ENCODE results near the gene AQP1. TPM values are rescaled to one million over a fixed set of nuclear protein-coding genes. Genes with fewer than 3 reads are reported as not detected.

The AQP1 gene
- total RNA-seq, 4 donors from 2014 or later = 12.4 to 86.5 (median 71.5) TPM

DNA sequence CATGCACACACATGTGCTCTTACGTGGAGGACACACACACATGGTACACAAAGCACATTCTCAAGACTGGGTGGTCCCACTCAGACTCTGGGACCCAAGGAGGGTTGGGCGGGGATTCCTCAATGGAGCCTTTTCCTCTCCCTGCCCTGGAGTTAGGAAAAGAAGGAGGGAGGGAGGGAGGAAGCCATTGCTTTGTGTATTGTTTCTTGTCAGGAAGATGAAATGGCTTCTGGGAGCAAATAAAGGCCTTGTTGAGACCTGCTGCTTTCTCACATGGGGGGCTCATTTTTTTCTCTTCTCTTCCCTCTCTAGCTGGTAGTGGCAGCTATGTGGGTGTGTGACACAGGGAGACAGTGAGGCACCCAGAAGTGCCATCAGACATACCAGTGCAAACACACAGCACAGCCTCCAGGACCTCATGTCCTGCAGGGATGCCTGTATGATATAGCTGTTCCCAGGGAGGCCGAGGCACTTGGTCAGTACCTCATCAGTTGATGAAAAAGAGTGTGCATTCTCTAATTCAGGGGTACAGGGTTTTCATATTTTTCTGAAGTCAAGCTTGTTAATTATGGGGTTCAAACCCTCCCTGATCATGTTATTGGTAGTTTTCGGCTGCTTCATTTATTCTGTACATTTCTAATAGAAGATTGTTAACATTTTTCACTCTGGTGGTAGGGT is 5.7 kb downstream of the AQP1 start:
- Histone ChIP-seq H3K36me3 (no peaks in the 10 kb centered on the region), H3K4me1 (peaks cover 0 to 58% (median 3%) of the 10 kb centered on the region in 4 donors), H3K4me3 (no peak overlapping the region), H3K27ac (no peak overlapping the region), H3K9me3 (no peaks in the 10 kb centered on the region), H3K27me3 (no peaks in the 10 kb centered on the region)
- no peak for TF ChIP-seq CTCF (IDR thresholded peaks at IDR 0.05)
- no peak for TF ChIP-seq POLR2A (IDR thresholded peaks at IDR 0.05)
- peak in 1 of 3 donors; percentile 18 for DNase-seq

- H3K36me3 ChIP-seq = peaks cover 0 to 13% (median 0%) of the 10 kb centered on the region in 3 donors
- DNase-seq = peak in 1 of 3 donors; percentile 41
- H3K4me3 ChIP-seq = no peak overlapping the region
- H3K27me3 ChIP-seq = no peaks in the 10 kb centered on the region
- no peak overlapping the region for H3K27ac ChIP-seq
- TF ChIP-seq CTCF (IDR thresholded peaks at IDR 0.05) = no peak
- TF ChIP-seq POLR2A (IDR thresholded peaks at IDR 0.05) = no peak
- H3K9me3 ChIP-seq = no peaks in the 10 kb centered on the region
- H3K4me1 ChIP-seq = peaks cover 0 to 56% (median 2%) of the 10 kb centered on the region in 4 donors
Measured at GRCh38 chr7:30918676-30919075, 7.0 kb downstream of the AQP1 start.

DNA sequence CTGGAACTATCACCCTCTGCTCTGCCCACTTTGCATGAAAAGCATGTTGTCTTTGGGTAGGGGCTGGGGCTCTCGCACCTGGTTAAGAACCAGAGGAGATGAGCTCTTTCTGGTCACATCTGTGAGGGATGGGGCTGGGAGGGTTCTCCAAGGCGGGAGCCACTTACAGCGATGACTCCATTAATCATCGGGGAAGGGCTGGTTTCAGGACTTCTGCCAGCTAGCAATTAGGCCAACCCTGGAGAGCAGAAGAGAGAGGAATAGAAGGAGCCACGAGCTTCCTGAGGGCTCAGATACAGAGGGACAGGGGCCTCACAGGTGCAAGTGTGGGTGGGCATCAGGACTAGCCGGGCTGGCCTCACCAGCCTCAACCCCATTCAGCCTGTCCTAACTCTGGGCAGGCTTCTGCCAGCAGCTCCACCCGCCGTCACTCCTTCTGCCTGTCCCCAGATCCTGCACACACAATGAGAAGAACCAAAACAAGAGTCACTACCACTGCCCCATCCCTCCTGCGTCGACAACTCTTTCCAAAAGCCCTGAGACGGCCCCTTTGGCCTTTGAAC is 8.4 kb downstream of the AQP1 start:
- TF ChIP-seq CTCF (IDR thresholded peaks at IDR 0.05) = no peak
- no peak for TF ChIP-seq POLR2A (IDR thresholded peaks at IDR 0.05)
- Histone ChIP-seq H3K4me3 (no peak overlapping the region), H3K4me1 (peaks cover 0 to 42% (median 2%) of the 10 kb centered on the region in 4 donors), H3K27ac (peak overlapping the region in 1 of 4 donors; percentile 21), H3K36me3 (peaks cover 0 to 19% (median 0%) of the 10 kb centered on the region in 3 donors), H3K27me3 (no peaks in the 10 kb centered on the region), H3K9me3 (no peaks in the 10 kb centered on the region)
- DNase-seq = peak in 2 of 3 donors; percentile 48 to 52

GRCh38 chr7:30920584-30921539 is 9.2 kb downstream of the AQP1 start:
- Histone ChIP-seq H3K4me3 (no peak overlapping the region), H3K9me3 (no peaks in the 10 kb centered on the region), H3K27ac (peak overlapping the region in 2 of 4 donors; percentile 21 to 38), H3K27me3 (no peaks in the 10 kb centered on the region), H3K4me1 (peaks cover 0 to 34% (median 0%) of the 10 kb centered on the region in 4 donors), H3K36me3 (peaks cover 0 to 19% (median 0%) of the 10 kb centered on the region in 3 donors)
- TF ChIP-seq CTCF (IDR thresholded peaks at IDR 0.05) = no peak
- TF ChIP-seq POLR2A (IDR thresholded peaks at IDR 0.05) = no peak
- DNase-seq = peak in 2 of 3 donors; percentile 29 to 40
